Epidermal melanocyte (primary cell): Measurements from ENCODE around the gene KYNU.
"Not testable (repeated sequence)": the region's sequence is repeated elsewhere in the genome, so short reads cannot be mapped to it uniquely, and the experiment has no call there.

Experiments used
- DNase-seq: peaks from one replicate; pipeline ENCODE4 v3.0.0; 2011; ENCODE audit warnings: low spot score; ENCODE audit not compliant: insufficient read length

KYNU gene

GRCh38 chr2:142871396-142871795 is 6.1 kb upstream of the KYNU start:
- no peak for DNase-seq

GRCh38 chr2:142872882-142873724 is 4.4 kb upstream of the KYNU start:
- no peak for DNase-seq

GRCh38 chr2:142873831-142874287 is 3.6 kb upstream of the KYNU start:
- no peak for DNase-seq

- no peak for DNase-seq
These were observed 3.1 kb upstream of the KYNU start for GRCh38 chr2:142874293-142874814.

GRCh38 chr2:142875010-142875409 is 2.5 kb upstream of the KYNU start:
- DNase-seq: no peak

GRCh38 chr2:142875652-142876051 is 1.8 kb upstream of the KYNU start:
- DNase-seq: no peak

GRCh38 chr2:142876423-142876822 is 1.0 kb upstream of the KYNU start:
- DNase-seq: no peak

- no peak for DNase-seq
These were observed 691 bp downstream of the KYNU start for GRCh38 chr2:142878031-142878678.

GRCh38 chr2:142879151-142879550 is 1.7 kb downstream of the KYNU start:
- DNase-seq: no peak

GRCh38 chr2:142880279-142880678 is 2.8 kb downstream of the KYNU start:
- DNase-seq: no peak

GRCh38 chr2:142881619-142882018 is 4.2 kb downstream of the KYNU start:
- no peak for DNase-seq

- not testable (repeated sequence) for DNase-seq
These were observed 5.0 kb downstream of the KYNU start for GRCh38 chr2:142882500-142882899.

GRCh38 chr2:142883526-142883925 is 6.1 kb downstream of the KYNU start:
- no peak for DNase-seq

- no peak for DNase-seq
These were observed 8.1 kb downstream of the KYNU start for GRCh38 chr2:142885543-142885942.

- no peak for DNase-seq
These were observed 15.3 kb downstream of the KYNU start for GRCh38 chr2:142892715-142893114.

GRCh38 chr2:142893241-142893640 is 15.8 kb downstream of the KYNU start:
- DNase-seq: no peak

GRCh38 chr2:142897807-142898206 is 20.3 kb downstream of the KYNU start:
- no peak for DNase-seq

- DNase-seq: not testable (repeated sequence)
These were observed 22.9 kb downstream of the KYNU start for GRCh38 chr2:142900327-142900726.

GRCh38 chr2:142901780-142902179 is 24.3 kb downstream of the KYNU start:
- DNase-seq: no peak

- not testable (repeated sequence) for DNase-seq
These were observed 26.3 kb downstream of the KYNU start for GRCh38 chr2:142903726-142904125.

GRCh38 chr2:142907653-142908052 is 30.2 kb downstream of the KYNU start:
- DNase-seq: no peak

GRCh38 chr2:142914507-142915313 is 37.2 kb downstream of the KYNU start:
- no peak for DNase-seq
